Measurements from ENCODE around the gene C14orf132. TPM values are rescaled to one million over a fixed set of nuclear protein-coding genes. Genes with fewer than 3 reads are reported as not detected.

C14orf132 gene
- polyA plus RNA-seq, 3 donors: not detected

DNA sequence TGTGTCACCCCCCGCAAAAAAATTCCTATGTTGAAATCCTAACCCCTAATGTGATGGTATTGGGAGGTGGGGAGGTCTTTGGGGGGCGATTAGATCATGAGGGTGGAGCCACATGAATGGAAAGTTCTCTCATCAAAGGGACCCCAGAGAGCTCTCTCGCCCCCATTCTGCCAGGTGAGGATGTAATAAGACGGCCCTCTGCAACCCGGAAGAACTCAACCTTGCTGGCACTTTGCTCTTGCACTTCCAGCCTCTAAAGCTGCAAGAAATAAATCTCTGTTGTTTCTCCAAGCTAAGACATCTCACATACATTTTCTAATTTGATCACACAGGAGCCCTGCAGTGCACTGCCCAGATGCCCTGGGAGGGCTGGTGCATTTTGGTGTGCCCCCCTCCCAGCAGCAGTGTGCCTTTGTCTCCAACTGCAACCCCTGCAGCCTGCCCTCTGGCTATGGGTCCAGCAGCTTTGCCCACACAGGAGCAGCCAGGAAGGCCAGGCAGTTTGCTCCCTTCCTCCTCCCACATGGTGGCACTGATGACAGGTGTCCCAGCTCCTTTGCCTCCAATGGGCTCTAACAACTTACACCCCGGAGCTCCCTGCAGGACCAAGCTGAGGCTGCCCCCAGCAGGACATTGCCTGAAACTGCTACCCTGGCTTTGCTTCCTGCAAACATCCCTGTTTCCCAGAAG, 59.3 kb downstream of the C14orf132 start:
- no peaks in the 10 kb centered on the region for H4K20me1 ChIP-seq (ENCODE audit: insufficient read depth, low read length)
- intact Hi-C loops (cut with micrococcal nuclease): no loop called here
- H3K4me3 ChIP-seq (replicated peaks in 1 of 3; ENCODE audit: low read depth in 2 of 3, low read length in 3 of 3): no peak overlapping the region
- H3K27ac Mint-ChIP-seq: no peak overlapping the region
- no peaks in the 10 kb centered on the region for H3K4me1 Mint-ChIP-seq
- H3K4me2 ChIP-seq (replicated peaks; ENCODE audit: extremely low read depth, low read length, poor library complexity, severe bottlenecking): no peak overlapping the region
- H3K27me3 Mint-ChIP-seq (ENCODE audit: low read depth in 3 of 3): peaks cover 3 to 6% (median 4%) of the 10 kb centered on the region in 3 donors
- no peak overlapping the region for H3K4me3 Mint-ChIP-seq
- H3K9me3 ChIP-seq (replicated peaks in 1 of 2; ENCODE audit: control insufficient read depth in 1 of 2, insufficient read depth in 1 of 2, low read length in 2 of 2): no peaks in the 10 kb centered on the region
- no peaks in the 10 kb centered on the region for H3K9me3 Mint-ChIP-seq
- H3K36me3 ChIP-seq (replicated peaks in 1 of 2; ENCODE audit: control insufficient read depth in 1 of 2, insufficient read depth in 2 of 2, low read length in 2 of 2): no peaks in the 10 kb centered on the region
- H3K27ac ChIP-seq (ENCODE audit: low read depth in 1 of 2, low read length in 2 of 2): no peak overlapping the region
- H3K79me2 ChIP-seq (ENCODE audit: insufficient read depth, low read length): no peaks in the 10 kb centered on the region
- TF ChIP-seq CTCF (IDR thresholded peaks at IDR 0.05): no peak
- H3K4me1 ChIP-seq (ENCODE audit: control insufficient read depth in 1 of 2, insufficient read depth in 2 of 2, low read length in 2 of 2): no peaks in the 10 kb centered on the region
- no peak overlapping the region for H3K9ac ChIP-seq (ENCODE audit: insufficient read depth, low read length, poor library complexity, severe bottlenecking)
- H3K27me3 ChIP-seq (ENCODE audit: control insufficient read depth in 2 of 2, insufficient read depth in 2 of 2, low read length in 2 of 2): no peaks in the 10 kb centered on the region
- no peak for DNase-seq
- no peak overlapping the region for H2AFZ ChIP-seq (ENCODE audit: insufficient read depth, low read depth, low read length, poor library complexity, severe bottlenecking)
- WGBS (ENCODE audit: insufficient coverage): 59% methylated on average over 3 of the region's 6 CpGs
- H3K36me3 Mint-ChIP-seq: no peaks in the 10 kb centered on the region

GRCh38 chr14:96098999-96099335, 59.8 kb downstream of the C14orf132 start:
- H3K27ac Mint-ChIP-seq: no peak overlapping the region
- H3K4me3 Mint-ChIP-seq: no peak overlapping the region
- H4K20me1 ChIP-seq (ENCODE audit: insufficient read depth, low read length): no peaks in the 10 kb centered on the region
- no peaks in the 10 kb centered on the region for H3K9me3 ChIP-seq (replicated peaks in 1 of 2; ENCODE audit: control insufficient read depth in 1 of 2, insufficient read depth in 1 of 2, low read length in 2 of 2)
- H3K4me1 Mint-ChIP-seq: no peaks in the 10 kb centered on the region
- intact Hi-C loops (cut with micrococcal nuclease): no loop called here
- H3K27me3 Mint-ChIP-seq (ENCODE audit: low read depth in 3 of 3): peaks cover 3 to 6% (median 4%) of the 10 kb centered on the region in 3 donors
- TF ChIP-seq CTCF (IDR thresholded peaks at IDR 0.05): no peak
- no peak for DNase-seq
- no peak overlapping the region for H3K9ac ChIP-seq (ENCODE audit: insufficient read depth, low read length, poor library complexity, severe bottlenecking)
- H3K36me3 Mint-ChIP-seq: no peaks in the 10 kb centered on the region
- no peaks in the 10 kb centered on the region for H3K9me3 Mint-ChIP-seq
- no peaks in the 10 kb centered on the region for H3K4me1 ChIP-seq (ENCODE audit: control insufficient read depth in 1 of 2, insufficient read depth in 2 of 2, low read length in 2 of 2)
- no peaks in the 10 kb centered on the region for H3K36me3 ChIP-seq (replicated peaks in 1 of 2; ENCODE audit: control insufficient read depth in 1 of 2, insufficient read depth in 2 of 2, low read length in 2 of 2)
- no peaks in the 10 kb centered on the region for H3K79me2 ChIP-seq (ENCODE audit: insufficient read depth, low read length)
- H3K27ac ChIP-seq (ENCODE audit: low read depth in 1 of 2, low read length in 2 of 2): no peak overlapping the region
- no peaks in the 10 kb centered on the region for H3K27me3 ChIP-seq (ENCODE audit: control insufficient read depth in 2 of 2, insufficient read depth in 2 of 2, low read length in 2 of 2)
- no peak overlapping the region for H3K4me2 ChIP-seq (replicated peaks; ENCODE audit: extremely low read depth, low read length, poor library complexity, severe bottlenecking)
- no peak overlapping the region for H3K4me3 ChIP-seq (replicated peaks in 1 of 3; ENCODE audit: low read depth in 2 of 3, low read length in 3 of 3)
- no peak overlapping the region for H2AFZ ChIP-seq (ENCODE audit: insufficient read depth, low read depth, low read length, poor library complexity, severe bottlenecking)
